Neural crest cell (in vitro differentiated cells): ENCODE data around the gene DGKD. TPM values are rescaled to one million over a fixed set of nuclear protein-coding genes. Genes with fewer than 3 reads are reported as not detected.
A peak's percentile ranks its signal among the peaks of the same experiment; 100 is the strongest.

ENCODE experiments used
- DNase-seq: peaks from one replicate; pipeline ENCODE4 v3.0.0; 2021; ENCODE audit warnings: low read depth, mixed read lengths, low spot score
- H3K27ac Mint-ChIP-seq: one replicate; pipeline ENCODE4 v1.8.0; 2021; ENCODE audit warnings: mild to moderate bottlenecking, mixed read lengths; ENCODE audit not compliant: unreplicated experiment
- H3K27me3 Mint-ChIP-seq: 2 replicates; pipeline ENCODE4 v1.8.0; 2021; ENCODE audit warnings: low read depth, mild to moderate bottlenecking, mixed read lengths
- H3K36me3 Mint-ChIP-seq: 2 replicates; pipeline ENCODE4 v1.8.0; 2021; ENCODE audit warnings: low read depth, mild to moderate bottlenecking, mixed read lengths
- H3K4me1 Mint-ChIP-seq: 2 replicates; pipeline ENCODE4 v1.8.0; 2021; ENCODE audit warnings: mixed read lengths
- H3K4me3 Mint-ChIP-seq: one replicate; pipeline ENCODE4 v1.8.0; 2021; ENCODE audit warnings: mild to moderate bottlenecking, mixed read lengths
- H3K9me3 Mint-ChIP-seq: 2 replicates; pipeline ENCODE4 v1.8.0; 2021; ENCODE audit warnings: mixed read lengths
- total RNA-seq: library from RNA; stranded (reverse); gene quantifications from 2 replicates; pipeline ENCODE4 v1.2.1, GENCODE V29; 2021
- TF ChIP-seq, protein P1 (sequence below): fragments of 200-600 bp; sonication (generic); conservative IDR thresholded peaks from 2 replicates; pipeline ENCODE4 v1.5.0; 2021; ENCODE audit warnings: antibody characterized with exemption, mild to moderate bottlenecking

DGKD gene
- total RNA-seq, 1 donor from 2014 or later = 48.7 TPM

DNA sequence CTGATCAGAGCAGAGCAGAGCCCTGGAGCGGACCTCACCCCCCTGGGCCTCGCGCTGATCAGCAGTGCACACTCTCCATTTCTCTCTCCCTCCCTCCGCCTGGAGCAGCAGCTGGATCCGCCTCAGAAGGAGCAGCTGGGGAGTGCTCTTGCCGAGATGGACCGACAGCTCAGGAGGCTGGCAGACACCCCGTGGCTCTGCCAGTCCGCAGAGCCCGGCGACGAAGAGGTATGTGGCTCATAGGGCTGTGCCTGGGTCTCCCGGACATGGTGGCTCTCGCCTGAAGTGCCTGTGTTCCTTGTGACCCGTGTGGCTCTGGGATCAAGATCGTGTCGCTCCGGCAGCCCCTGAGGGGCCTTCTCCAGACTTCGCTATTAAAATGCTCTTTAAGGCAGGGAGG, 109.8 kb downstream of the DGKD start:
- no peaks in the 10 kb centered on the region for H3K27me3 Mint-ChIP-seq
- TF ChIP-seq, protein P1, sequence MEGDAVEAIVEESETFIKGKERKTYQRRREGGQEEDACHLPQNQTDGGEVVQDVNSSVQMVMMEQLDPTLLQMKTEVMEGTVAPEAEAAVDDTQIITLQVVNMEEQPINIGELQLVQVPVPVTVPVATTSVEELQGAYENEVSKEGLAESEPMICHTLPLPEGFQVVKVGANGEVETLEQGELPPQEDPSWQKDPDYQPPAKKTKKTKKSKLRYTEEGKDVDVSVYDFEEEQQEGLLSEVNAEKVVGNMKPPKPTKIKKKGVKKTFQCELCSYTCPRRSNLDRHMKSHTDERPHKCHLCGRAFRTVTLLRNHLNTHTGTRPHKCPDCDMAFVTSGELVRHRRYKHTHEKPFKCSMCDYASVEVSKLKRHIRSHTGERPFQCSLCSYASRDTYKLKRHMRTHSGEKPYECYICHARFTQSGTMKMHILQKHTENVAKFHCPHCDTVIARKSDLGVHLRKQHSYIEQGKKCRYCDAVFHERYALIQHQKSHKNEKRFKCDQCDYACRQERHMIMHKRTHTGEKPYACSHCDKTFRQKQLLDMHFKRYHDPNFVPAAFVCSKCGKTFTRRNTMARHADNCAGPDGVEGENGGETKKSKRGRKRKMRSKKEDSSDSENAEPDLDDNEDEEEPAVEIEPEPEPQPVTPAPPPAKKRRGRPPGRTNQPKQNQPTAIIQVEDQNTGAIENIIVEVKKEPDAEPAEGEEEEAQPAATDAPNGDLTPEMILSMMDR = no peak
- H3K4me1 Mint-ChIP-seq = no peaks in the 10 kb centered on the region
- no peaks in the 10 kb centered on the region for H3K9me3 Mint-ChIP-seq
- peaks cover 2% of the 10 kb centered on the region for H3K36me3 Mint-ChIP-seq
- H3K27ac Mint-ChIP-seq = peak overlapping the region; percentile 35
- no peak overlapping the region for H3K4me3 Mint-ChIP-seq
- DNase-seq = no peak

DNA sequence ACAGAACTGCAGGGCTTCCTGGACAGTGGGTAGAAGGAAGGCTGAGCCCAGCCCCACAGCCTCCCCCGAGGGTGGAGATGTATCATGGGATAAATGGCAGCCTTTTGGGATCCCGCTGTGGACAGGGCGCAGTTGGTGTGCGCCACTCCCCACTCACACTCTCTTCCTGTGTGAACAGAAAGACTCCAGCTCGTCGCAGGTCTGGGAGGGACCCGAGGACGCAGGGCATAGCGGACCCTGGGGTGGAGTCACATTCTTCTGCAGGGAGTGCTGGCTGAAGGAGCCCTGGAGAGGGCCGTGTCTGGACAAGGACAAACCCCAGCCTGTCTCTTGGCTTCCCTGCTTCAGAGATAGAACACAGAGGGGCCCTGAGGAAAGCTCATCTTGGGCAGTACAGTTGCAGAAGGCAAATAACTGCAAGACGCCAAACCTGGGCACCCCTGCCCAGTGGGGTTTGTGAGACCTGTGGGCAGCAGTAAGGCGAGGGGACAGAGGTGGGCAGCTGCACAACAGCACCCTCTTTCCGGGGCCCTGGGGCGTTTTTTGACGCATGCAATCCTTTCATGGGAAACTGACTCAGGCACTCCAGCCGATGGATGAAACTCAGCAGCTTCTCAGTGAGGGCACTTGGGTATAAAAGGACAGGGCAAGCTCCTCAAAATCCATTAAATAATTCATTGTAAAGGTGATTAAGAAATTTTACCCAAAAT, 110.4 kb downstream of the DGKD start:
- no peak overlapping the region for H3K4me3 Mint-ChIP-seq
- no peaks in the 10 kb centered on the region for H3K4me1 Mint-ChIP-seq
- DNase-seq = no peak
- H3K36me3 Mint-ChIP-seq = peaks cover 2% of the 10 kb centered on the region
- no peaks in the 10 kb centered on the region for H3K27me3 Mint-ChIP-seq
- H3K27ac Mint-ChIP-seq = no peak overlapping the region
- no peaks in the 10 kb centered on the region for H3K9me3 Mint-ChIP-seq
- TF ChIP-seq, protein P1 = no peak

DNA sequence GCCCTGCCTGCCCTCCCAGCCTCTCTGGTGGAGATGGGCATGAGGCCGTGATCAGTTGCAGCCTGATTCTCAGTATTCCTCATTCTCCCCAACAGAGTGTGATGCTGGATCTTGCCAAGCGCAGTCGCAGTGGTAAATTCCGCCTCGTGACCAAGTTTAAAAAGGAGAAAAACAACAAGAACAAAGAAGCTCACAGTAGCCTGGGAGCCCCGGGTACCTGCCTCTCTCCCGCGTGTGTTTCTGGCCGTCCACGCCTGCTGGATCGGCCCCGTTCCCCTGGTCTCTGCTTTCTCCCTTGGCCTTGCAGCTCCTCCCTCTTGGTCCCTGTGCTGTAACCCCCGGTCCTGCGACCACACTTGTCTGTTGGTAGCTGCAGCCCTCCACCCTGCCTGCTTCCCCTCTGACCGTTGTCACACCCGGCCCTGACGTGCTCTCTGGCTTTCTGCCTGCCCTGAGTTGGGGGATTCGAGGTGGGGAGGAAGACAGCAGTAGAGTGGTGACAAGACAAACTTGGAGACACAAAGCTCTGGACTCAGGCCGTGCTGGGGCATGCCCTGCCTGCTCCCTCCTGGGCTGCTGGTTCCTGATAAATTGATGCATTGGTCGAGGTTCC, 112.8 kb downstream of the DGKD start:
- no peak overlapping the region for H3K27ac Mint-ChIP-seq
- no peaks in the 10 kb centered on the region for H3K27me3 Mint-ChIP-seq
- DNase-seq = no peak

DNA sequence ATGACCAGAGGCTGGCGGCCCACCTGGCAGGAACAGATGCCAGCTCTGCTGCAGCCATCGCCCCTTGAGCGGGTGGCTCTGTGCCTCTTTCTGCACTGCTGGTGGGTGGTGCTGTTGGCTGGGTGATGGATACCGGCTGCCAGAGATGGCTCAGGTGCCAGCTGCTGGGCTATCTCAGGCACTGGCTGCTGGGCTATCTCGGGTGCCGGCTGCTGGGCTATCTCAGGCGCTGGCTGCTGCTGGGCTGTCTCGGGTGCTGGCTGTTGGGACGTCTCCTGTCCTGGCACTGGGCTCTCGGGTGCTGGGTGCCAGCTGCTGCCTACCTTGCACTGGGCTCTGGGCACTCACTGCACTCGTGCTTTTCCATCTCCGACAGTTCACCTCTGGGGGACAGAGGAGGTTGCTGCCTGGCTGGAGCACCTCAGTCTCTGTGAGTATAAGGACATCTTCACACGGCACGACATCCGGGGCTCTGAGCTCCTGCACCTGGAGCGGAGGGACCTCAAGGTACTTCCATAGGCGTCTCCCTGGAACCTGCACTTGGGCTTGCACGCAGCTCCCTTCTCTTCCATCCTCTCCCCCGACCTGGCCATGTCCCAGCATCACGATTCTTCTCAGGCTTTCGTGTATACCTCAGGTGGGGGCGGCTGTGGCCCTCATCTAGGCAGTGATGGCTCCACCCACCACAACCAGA, 113.9 kb downstream of the DGKD start:
- DNase-seq = no peak
- H3K4me1 Mint-ChIP-seq = no peaks in the 10 kb centered on the region
- peaks cover 10% of the 10 kb centered on the region for H3K36me3 Mint-ChIP-seq
- no peak overlapping the region for H3K4me3 Mint-ChIP-seq
- peak overlapping the region; percentile 89 for H3K27ac Mint-ChIP-seq
- H3K9me3 Mint-ChIP-seq = no peaks in the 10 kb centered on the region
- no peaks in the 10 kb centered on the region for H3K27me3 Mint-ChIP-seq
- TF ChIP-seq, protein P1 = no peak

More for the DNA sequence above, 112.8 kb downstream of the DGKD start:
- peaks cover 2% of the 10 kb centered on the region for H3K36me3 Mint-ChIP-seq
- H3K9me3 Mint-ChIP-seq = no peaks in the 10 kb centered on the region
- H3K4me1 Mint-ChIP-seq = no peaks in the 10 kb centered on the region
- TF ChIP-seq, protein P1 = no peak
- no peak overlapping the region for H3K4me3 Mint-ChIP-seq

DNA sequence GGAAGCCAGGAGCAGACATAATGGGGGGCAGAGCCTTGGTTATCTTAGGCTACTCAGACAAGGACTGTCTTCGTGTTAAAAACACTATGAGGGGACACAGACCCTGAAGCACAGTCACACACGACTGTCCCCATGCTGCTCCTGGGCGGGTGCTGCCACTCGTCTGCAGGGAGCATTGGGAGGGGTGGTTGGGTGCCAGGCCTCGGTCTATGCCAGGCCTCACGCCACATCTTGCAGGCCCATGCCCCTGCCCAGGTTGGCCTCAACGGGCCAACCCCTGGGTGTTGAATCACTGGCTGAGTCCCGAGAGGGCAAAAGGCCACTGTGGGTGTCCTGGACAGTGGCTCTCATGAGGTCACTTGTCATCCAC, 114.4 kb downstream of the DGKD start:
- no peaks in the 10 kb centered on the region for H3K9me3 Mint-ChIP-seq
- no peak overlapping the region for H3K4me3 Mint-ChIP-seq
- no peak for DNase-seq
- no peaks in the 10 kb centered on the region for H3K27me3 Mint-ChIP-seq
- no peaks in the 10 kb centered on the region for H3K4me1 Mint-ChIP-seq
- H3K27ac Mint-ChIP-seq = peak overlapping the region; percentile 89
- peaks cover 9% of the 10 kb centered on the region for H3K36me3 Mint-ChIP-seq
- TF ChIP-seq, protein P1 = no peak
